H1 (cell line): ENCODE data around the gene CABLES2. TPM values are rescaled to one million over a fixed set of nuclear protein-coding genes. Genes with fewer than 3 reads are reported as not detected.

Experiments used
- ASH2L ChIP-seq: fragments of 200-600, 300-600 bp; sonication (generic); IDR thresholded peaks from one replicate; pipeline ENCODE4 v1.7.1; 2017; ENCODE audit warnings: low read length
- CHD2 ChIP-seq: IDR thresholded peaks from 2 replicates; pipeline ENCODE4 v1.6.1; 2012; ENCODE audit warnings: low read length, improper control_type of control experiment
- KDM1A ChIP-seq: fragments of 200-600, 300-600 bp; sonication (generic); IDR thresholded peaks from 2 replicates; pipeline ENCODE4 v1.7.1; 2016; ENCODE audit warnings: mild to moderate bottlenecking, low read length, borderline replicate concordance
- NANOG ChIP-seq: IDR thresholded peaks from 2 replicates; pipeline ENCODE4 v1.6.1; 2011; ENCODE audit warnings: low read length, low read depth, mild to moderate bottlenecking, inconsistent platforms; ENCODE audit not compliant: insufficient read depth, poor library complexity, severe bottlenecking
- RFX5 ChIP-seq: IDR thresholded peaks from 2 replicates; pipeline ENCODE4 v1.6.1; 2011; ENCODE audit warnings: low read depth, low read length, improper control_type of control experiment, borderline replicate concordance
- TBP ChIP-seq: IDR thresholded peaks from 2 replicates; pipeline ENCODE4 v1.6.1; 2011; ENCODE audit warnings: low read depth, low read length, improper control_type of control experiment
- polyA plus RNA-seq, 7 experiments: library from polyadenylated mRNA; depleted of rRNA in 3 of 7; stranded (reverse) in 5 of 7; unstranded in 2 of 7; fragments of >200 nt in 5 of 7; fragments of 200-250 nt in 2 of 7; gene quantifications; 1 replicate in 5 of 7; 2 replicates in 1 of 7; 4 replicates in 1 of 7; pipeline versions ENCODE4 v1.2.1 to v1.2.3, GENCODE V29; 2011 to 2013; ENCODE audit warnings: missing spikeins in 2 of 7, mixed read lengths in 2 of 7
- total RNA-seq: library from RNA; stranded (reverse); fragmentation: NEBNext Ultra II Directional; extraction: Animal tissue kit (Norgen Biotek cat#: 25700); gene quantifications from 2 replicates; pipeline ENCODE4 v1.2.1, GENCODE V29; 2021

The CABLES2 gene
- total and polyA plus RNA-seq, 2 of the 8 experiments (the other 6 are each of a cell fraction or from before 2014, with no cell fraction given), result 8.0 to 8.8 TPM

DNA sequence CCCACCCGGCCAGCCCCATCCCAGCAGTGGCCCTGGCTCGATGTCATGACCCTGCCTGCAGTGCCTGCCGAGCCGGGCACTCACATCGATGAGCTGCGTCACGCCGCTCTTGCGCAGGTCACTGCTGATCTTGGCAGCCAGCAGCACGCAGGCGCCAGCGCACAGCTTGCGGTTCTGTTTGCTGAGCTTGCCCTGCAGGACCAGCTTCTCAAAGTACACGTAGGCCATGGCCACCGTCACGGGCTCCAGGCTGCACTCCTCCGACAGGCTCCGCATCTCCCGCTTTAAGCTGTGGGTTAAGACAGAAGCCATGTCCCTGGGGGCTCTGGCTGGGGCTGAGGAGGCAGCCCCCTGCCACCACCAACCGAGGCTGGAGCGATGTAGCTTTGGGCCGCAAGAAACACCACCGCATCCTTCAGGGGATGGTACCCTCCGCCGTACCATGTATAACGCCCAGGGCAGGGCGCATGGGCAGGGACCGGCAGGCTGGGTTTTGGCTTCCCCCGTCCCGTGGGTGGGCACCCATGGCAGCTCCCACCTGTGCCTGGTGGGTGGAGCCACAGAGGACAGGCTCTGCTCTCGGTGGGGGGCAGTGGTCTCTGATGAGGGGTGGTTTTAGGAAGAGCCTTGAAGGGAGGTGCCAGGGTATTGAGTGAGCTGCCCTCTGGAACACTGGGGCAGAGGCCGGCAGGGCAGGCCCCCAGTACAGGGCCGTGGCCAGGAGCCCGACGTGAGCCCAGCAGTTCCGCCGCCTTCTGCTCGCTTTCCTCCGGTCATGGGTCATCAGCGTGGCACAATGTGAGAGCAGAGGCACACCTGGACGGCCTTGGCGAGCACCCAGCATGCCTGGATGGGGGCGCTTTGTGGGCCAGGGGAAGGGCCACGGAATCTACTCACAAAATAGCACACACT is 15.7 kb downstream of the CABLES2 start (continued):
- TF ChIP-seq ASH2L (no peak), KDM1A (no peak), NANOG (no peak), CHD2 (no peak), TBP (no peak), RFX5 (no peak)
